IMR-90 (cell line): ENCODE data around the gene TTLL11. TPM values are rescaled to one million over a fixed set of nuclear protein-coding genes. Genes with fewer than 3 reads are reported as not detected.

Experiments used
- ATAC-seq: fragments of 200-7000 bp; cut with Tn5 transposase; 2 replicates; pipeline ENCODE4 v1.9.1; 2020; ENCODE audit warnings: low read depth, mild to moderate bottlenecking, moderate library complexity
- BruUV-seq: library from RNA; stranded (reverse); fragments of 400-500 nt; replicated peaks from 2 replicates; lab custom pipeline; 2021; lab: Mats Ljungman, UMichigan
- CTCF ChIA-PET: fragments of 300-600 bp; formaldehyde crosslinking; extraction: SDS; loops from one replicate; lab custom pipeline; 2021; ENCODE audit warnings: antibody characterized with exemption; lab: Yijun Ruan, JAX
- POLR2A ChIA-PET: fragments of 300-600 bp; sonication (Branson Sonifier 250); formaldehyde crosslinking; loops from one replicate; lab custom pipeline; 2022; ENCODE audit warnings: antibody characterized with exemption; ENCODE audit not compliant: unreplicated experiment; lab: Charles Lee
- DNase-seq: peaks from one replicate; pipeline ENCODE4 v3.0.0; 2013
- H2AFZ ChIP-seq: replicated peaks from 2 replicates; pipeline ENCODE3; 2013; ENCODE audit warnings: low read length, mild to moderate bottlenecking; ENCODE audit not compliant: poor library complexity
- H2AK5ac ChIP-seq: 2 replicates; pipeline ENCODE4 v1.6.1; 2013; ENCODE audit warnings: low read depth, low read length, inconsistent platforms
- H2AK9ac ChIP-seq: replicated peaks from 2 replicates; pipeline ENCODE3; 2013; ENCODE audit warnings: mild to moderate bottlenecking, low read depth, low read length, moderate library complexity; ENCODE audit not compliant: poor library complexity
- H2BK120ac ChIP-seq: 2 replicates; pipeline ENCODE4 v1.6.1; 2013; ENCODE audit warnings: low read depth, low read length, inconsistent platforms
- H2BK15ac ChIP-seq: 3 replicates; pipeline ENCODE4 v1.6.1; 2013; ENCODE audit warnings: low read depth, low read length, inconsistent platforms
- H2BK20ac ChIP-seq: 2 replicates; pipeline ENCODE4 v1.6.1; 2013; ENCODE audit warnings: low read depth, mild to moderate bottlenecking, inconsistent platforms, low read length, moderate library complexity
- H2BK5ac ChIP-seq: 2 replicates; pipeline ENCODE4 v1.6.1; 2013; ENCODE audit warnings: mild to moderate bottlenecking, low read depth, low read length, inconsistent platforms; ENCODE audit not compliant: poor library complexity, severe bottlenecking
- H3K14ac ChIP-seq: replicated peaks from 2 replicates; pipeline ENCODE4 v1.6.1; 2013; ENCODE audit warnings: low read depth, low read length, inconsistent platforms
- H3K18ac ChIP-seq: 2 replicates; pipeline ENCODE4 v1.6.1; 2013; ENCODE audit warnings: low read depth, low read length, control low read depth
- H3K23ac ChIP-seq: 2 replicates; pipeline ENCODE4 v1.6.1; 2013; ENCODE audit warnings: low read depth, low read length, inconsistent platforms
- H3K27ac ChIP-seq: 2 replicates; pipeline ENCODE4 v1.5.1; 2013; ENCODE audit warnings: mild to moderate bottlenecking, control low read depth, low read length; ENCODE audit not compliant: insufficient read depth
- H3K27me3 ChIP-seq: 2 replicates; pipeline ENCODE4 v1.6.1; 2013; ENCODE audit warnings: low read length; ENCODE audit not compliant: control insufficient read depth, insufficient read depth
- H3K36me3 ChIP-seq: 2 replicates; pipeline ENCODE4 v1.6.1; 2013; ENCODE audit warnings: low read length, mixed read lengths; ENCODE audit not compliant: control insufficient read depth, insufficient read depth
- H3K4ac ChIP-seq: 2 replicates; pipeline ENCODE4 v1.6.1; 2013; ENCODE audit warnings: low read depth, low read length, inconsistent platforms
- H3K4me1 ChIP-seq: 2 replicates; pipeline ENCODE4 v1.6.1; 2013; ENCODE audit warnings: low read length, mixed read lengths; ENCODE audit not compliant: control insufficient read depth, insufficient read depth
- H3K4me2 ChIP-seq: 2 replicates; pipeline ENCODE4 v1.6.1; 2013; ENCODE audit warnings: low read depth, mild to moderate bottlenecking, control low read depth, low read length, moderate library complexity
- H3K4me3 ChIP-seq: 2 replicates; pipeline ENCODE4 v1.5.1; 2013; ENCODE audit warnings: low read depth, mild to moderate bottlenecking, control low read depth, low read length, moderate library complexity; ENCODE audit not compliant: insufficient read depth
- H3K56ac ChIP-seq: 2 replicates; pipeline ENCODE4 v1.6.1; 2013; ENCODE audit warnings: low read length, inconsistent platforms; ENCODE audit not compliant: insufficient read depth; ENCODE audit errors: extremely low read depth
- H3K79me1 ChIP-seq, 2 experiments: 2 replicates each; pipeline ENCODE4 v1.6.1; 2013; ENCODE audit warnings: low read length in 2 of 2, inconsistent platforms in 1 of 2, low read depth in 1 of 2
- H3K9ac ChIP-seq: 2 replicates; pipeline ENCODE4 v1.6.1; 2013; ENCODE audit warnings: low read depth, low read length, control low read depth
- H3K9me1 ChIP-seq: 2 replicates; pipeline ENCODE4 v1.6.1; 2013; ENCODE audit warnings: low read length, inconsistent platforms; ENCODE audit not compliant: insufficient read depth
- H3K9me3 ChIP-seq: 2 replicates; pipeline ENCODE4 v1.6.1; 2013; ENCODE audit warnings: low read length; ENCODE audit not compliant: control insufficient read depth, insufficient read depth
- H4K20me1 ChIP-seq: 2 replicates; pipeline ENCODE4 v1.6.1; 2013; ENCODE audit warnings: low read length, inconsistent platforms; ENCODE audit not compliant: insufficient read depth
- H4K5ac ChIP-seq: 2 replicates; pipeline ENCODE4 v1.6.1; 2013; ENCODE audit warnings: mild to moderate bottlenecking, low read depth, low read length, control low read depth
- H4K8ac ChIP-seq, 2 experiments: 2 replicates each; pipeline ENCODE4 v1.6.1; 2013; ENCODE audit warnings: low read depth in 2 of 2, low read length in 2 of 2, control low read depth in 1 of 2, inconsistent platforms in 1 of 2
- H4K91ac ChIP-seq: 2 replicates; pipeline ENCODE4 v1.6.1; 2013; ENCODE audit warnings: low read depth, low read length, inconsistent platforms; ENCODE audit not compliant: insufficient read depth
- MAFK ChIP-seq: IDR thresholded peaks from 2 replicates; pipeline ENCODE4 v1.6.1; 2012; ENCODE audit warnings: low read depth, low read length, improper control_type of control experiment
- NFE2L2 ChIP-seq: fragments of 150-350 bp; IDR thresholded peaks from 2 replicates; pipeline ENCODE4 v1.6.1; 2016; ENCODE audit warnings: low read depth, mild to moderate bottlenecking, low read length
- POLR2A ChIP-seq: IDR thresholded peaks from 2 replicates; pipeline ENCODE4 v1.6.1; 2012; ENCODE audit warnings: mild to moderate bottlenecking, low read depth, low read length
- WGBS, 2 experiments: methylation state at CpG; one replicate each; pipeline versions ENCODE4 v1.1.5 to v1.1.7; 2013; ENCODE audit warnings: missing lambda C conversion rate in 2 of 2; ENCODE audit not compliant: insufficient read length in 1 of 2; ENCODE audit errors: extremely low coverage in 2 of 2; 5-methylcytosine and 5-hydroxymethylcytosine counted together
- dilution Hi-C: fragments of 300-500 bp; cut with HindIII; formaldehyde crosslinking; loops from one replicate; pipeline ENCODE4 v1.14.3; 2018; ENCODE audit warnings: low sequenced_read_pairs; ENCODE audit not compliant: unreplicated experiment
- in situ Hi-C: fragments of 300-500 bp; cut with MboI; formaldehyde crosslinking; loops from 3 replicates; pipeline ENCODE4 v1.14.3; 2019; ENCODE audit warnings: low sequenced_read_pairs, inconsistent platforms, mixed read lengths
- intact Hi-C: fragments of 100-400 bp; cut with micrococcal nuclease; formaldehyde crosslinking; loops from 2 replicates; pipeline ENCODE4 v1.10.0; 2022
- polyA plus RNA-seq, 3 experiments: library from polyadenylated mRNA; depleted of rRNA; stranded (reverse); fragments of >200 nt; gene quantifications; 2 replicates each; pipeline ENCODE4 v1.2.3, GENCODE V29; 2012; ENCODE audit warnings: low replicate concordance in 1 of 3
- total RNA-seq: library from RNA; depleted of rRNA; stranded (reverse); fragments of >200 nt; gene quantifications from 2 replicates; pipeline ENCODE4 v1.2.3, GENCODE V29; 2012

Gene TTLL11
- total and polyA plus RNA-seq, 2 of the 4 experiments (the other 2 are of a cell fraction): 2.0 to 4.6 TPM

- Histone ChIP-seq H3K79me1 (no peaks in the 10 kb centered on the region), H3K4me3 (no peak overlapping the region), H3K14ac (no peak overlapping the region), H4K8ac (no peak overlapping the region), H3K4ac (no peak overlapping the region), H3K23ac (no peak overlapping the region), H4K91ac (no peak overlapping the region), H3K9me3 (peaks cover 2% of the 10 kb centered on the region; the same call in 1 of the 2 replicates), H4K20me1 (no peaks in the 10 kb centered on the region), H2BK5ac (no peak overlapping the region), H3K18ac (no peak overlapping the region), H2BK120ac (no peak overlapping the region), H3K36me3 (no peaks in the 10 kb centered on the region), H3K4me1 (peaks cover 2% of the 10 kb centered on the region; the same call in 1 of the 2 replicates), H3K56ac (no peak overlapping the region), H3K27me3 (peaks cover 13% of the 10 kb centered on the region; the same call in 1 of the 2 replicates), H3K9me1 (no peaks in the 10 kb centered on the region), H3K27ac (no peak overlapping the region), H2BK20ac (no peak overlapping the region), H3K4me2 (no peak overlapping the region), H2AFZ (no peak overlapping the region), H3K9ac (no peak overlapping the region), H2AK9ac (no peak overlapping the region), H2AK5ac (no peak overlapping the region), H4K5ac (no peak overlapping the region), H2BK15ac (no peak overlapping the region)
- CTCF ChIA-PET: no interaction called here
- dilution Hi-C loops (no loop called here), intact Hi-C loops (no loop called here), in situ Hi-C loops (no loop called here)
- no peak for DNase-seq
- no TSS peak for BruUV-seq
- TF ChIP-seq NFE2L2: no peak
- TF ChIP-seq MAFK: no peak
- TF ChIP-seq POLR2A: no peak
- no CpG with 5 or more reads among the region's 10 CpGs for WGBS, 2 experiments
- POLR2A ChIA-PET: no interaction called here
- ATAC-seq: no peak
Measured at GRCh38 chr9:121800376-121800775, 292.7 kb downstream of the TTLL11 start.
